SU-DHL-6 (cell line): ENCODE results near the gene KCNN2.

Experiments
- H2AFZ ChIP-seq: fragments of 200-600 bp; sonication (generic); 2 replicates; pipeline ENCODE4 v1.6.1; 2014; ENCODE audit warnings: low read depth, mild to moderate bottlenecking, moderate library complexity, mixed read lengths, antibody characterized with exemption, low read length; ENCODE audit not compliant: severe bottlenecking
- H3F3A ChIP-seq: fragments of 200-600 bp; shearing (Covaris generic); 2 replicates; pipeline ENCODE4 v1.6.0; 2016; ENCODE audit warnings: antibody characterized with exemption, mild to moderate bottlenecking; ENCODE audit not compliant: insufficient read depth
- H3K27ac ChIP-seq: fragments of 200-600 bp; sonication (generic); 2 replicates; pipeline ENCODE4 v1.5.1; 2016; ENCODE audit warnings: low read depth, mild to moderate bottlenecking, low read length, moderate library complexity, mixed read lengths
- H3K27me3 ChIP-seq: fragments of 200-600 bp; sonication (generic), shearing (Covaris generic); 2 replicates; pipeline ENCODE4 v1.6.0; 2014; ENCODE audit warnings: mild to moderate bottlenecking, low read length
- H3K36me3 ChIP-seq: fragments of 200-600 bp; sonication (generic); 2 replicates; pipeline ENCODE4 v1.6.1; 2014; ENCODE audit warnings: mild to moderate bottlenecking, low read length, mixed read lengths
- H3K4me2 ChIP-seq: fragments of 300-600, 200-600 bp; shearing (Covaris generic), sonication (generic); 2 replicates; pipeline ENCODE4 v1.6.0; 2014; ENCODE audit warnings: low read length, low read depth, mild to moderate bottlenecking; ENCODE audit not compliant: poor library complexity, severe bottlenecking
- H3K4me3 ChIP-seq: fragments of 200-600 bp; sonication (generic); 2 replicates; pipeline ENCODE4 v1.5.1; 2014; ENCODE audit warnings: antibody characterized with exemption, low read length, mild to moderate bottlenecking, mixed read lengths; ENCODE audit not compliant: insufficient read depth, poor library complexity, severe bottlenecking
- H3K79me2 ChIP-seq: fragments of 200-600 bp; sonication (generic); 2 replicates; pipeline ENCODE4 v1.6.1; 2014; ENCODE audit warnings: mild to moderate bottlenecking, low read length, moderate library complexity; ENCODE audit not compliant: insufficient read depth
- H3K9ac ChIP-seq: fragments of 200-600 bp; sonication (generic); 2 replicates; pipeline ENCODE4 v1.7.0; 2014; ENCODE audit warnings: mild to moderate bottlenecking, low read length
- H3K9me2 ChIP-seq: fragments of 200-600 bp; sonication (generic); replicated peaks from 2 replicates; pipeline ENCODE4 v1.6.1; 2014; ENCODE audit warnings: low read length; ENCODE audit not compliant: insufficient read depth
- H3K9me3 ChIP-seq: fragments of 200-600 bp; sonication (generic); 2 replicates; pipeline ENCODE4 v1.6.1; 2014; ENCODE audit warnings: low read length, mixed read lengths; ENCODE audit not compliant: insufficient read depth
- H4K20me1 ChIP-seq: fragments of 200-600 bp; sonication (generic); 2 replicates; pipeline ENCODE4 v1.6.1; 2014; ENCODE audit warnings: low read depth, mild to moderate bottlenecking, antibody characterized with exemption, low read length, moderate library complexity, mixed read lengths
- EZH2phosphoT487 ChIP-seq: fragments of 200-600 bp; sonication (generic), shearing (Covaris generic); conservative IDR thresholded peaks from 2 replicates; pipeline ENCODE4 v1.6.1; 2018; ENCODE audit warnings: mild to moderate bottlenecking, antibody characterized with exemption, low read length, moderate library complexity, mixed read lengths
- TF ChIP-seq, protein P1 (sequence below): fragments of 200-600 bp; sonication (generic); IDR thresholded peaks from one replicate; pipeline ENCODE4 v1.5.1; 2017; ENCODE audit warnings: antibody characterized with exemption, mild to moderate bottlenecking, low read length, moderate library complexity; ENCODE audit not compliant: insufficient read depth, poor library complexity, severe bottlenecking

KCNN2 gene

DNA sequence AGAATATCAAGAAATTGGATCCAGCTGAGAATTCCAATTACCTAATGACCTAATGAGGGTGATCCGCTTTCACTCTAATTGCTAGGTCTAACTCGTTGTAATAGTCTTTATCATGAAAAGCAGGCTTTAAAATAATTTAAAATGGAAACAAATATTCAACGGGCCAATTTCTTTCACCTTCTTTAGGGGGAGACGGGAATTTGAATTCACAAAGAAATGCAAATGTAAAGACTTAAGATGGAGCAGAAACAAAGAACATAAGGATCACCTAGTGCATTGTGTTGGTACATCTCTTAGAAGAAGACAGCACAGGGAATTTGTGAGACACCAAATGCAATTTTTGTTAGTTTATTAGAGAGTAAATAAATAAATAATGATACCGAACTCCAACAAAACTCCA is 1.5 kb upstream of the KCNN2 start:
- Histone ChIP-seq H3K9ac (no peak overlapping the region), H3K4me2 (no peak overlapping the region), H3K27me3 (no peaks in the 10 kb centered on the region), H3K4me3 (no peak overlapping the region), H4K20me1 (no peaks in the 10 kb centered on the region), H3K9me2 (no peaks in the 10 kb centered on the region), H3K27ac (no peak overlapping the region), H3K36me3 (no peaks in the 10 kb centered on the region), H2AFZ (no peak overlapping the region), H3K9me3 (no peaks in the 10 kb centered on the region), H3F3A (no peaks in the 10 kb centered on the region), H3K79me2 (no peaks in the 10 kb centered on the region)
- TF ChIP-seq EZH2phosphoT487 = no peak
- TF ChIP-seq, protein P1, sequence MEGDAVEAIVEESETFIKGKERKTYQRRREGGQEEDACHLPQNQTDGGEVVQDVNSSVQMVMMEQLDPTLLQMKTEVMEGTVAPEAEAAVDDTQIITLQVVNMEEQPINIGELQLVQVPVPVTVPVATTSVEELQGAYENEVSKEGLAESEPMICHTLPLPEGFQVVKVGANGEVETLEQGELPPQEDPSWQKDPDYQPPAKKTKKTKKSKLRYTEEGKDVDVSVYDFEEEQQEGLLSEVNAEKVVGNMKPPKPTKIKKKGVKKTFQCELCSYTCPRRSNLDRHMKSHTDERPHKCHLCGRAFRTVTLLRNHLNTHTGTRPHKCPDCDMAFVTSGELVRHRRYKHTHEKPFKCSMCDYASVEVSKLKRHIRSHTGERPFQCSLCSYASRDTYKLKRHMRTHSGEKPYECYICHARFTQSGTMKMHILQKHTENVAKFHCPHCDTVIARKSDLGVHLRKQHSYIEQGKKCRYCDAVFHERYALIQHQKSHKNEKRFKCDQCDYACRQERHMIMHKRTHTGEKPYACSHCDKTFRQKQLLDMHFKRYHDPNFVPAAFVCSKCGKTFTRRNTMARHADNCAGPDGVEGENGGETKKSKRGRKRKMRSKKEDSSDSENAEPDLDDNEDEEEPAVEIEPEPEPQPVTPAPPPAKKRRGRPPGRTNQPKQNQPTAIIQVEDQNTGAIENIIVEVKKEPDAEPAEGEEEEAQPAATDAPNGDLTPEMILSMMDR = no peak

DNA sequence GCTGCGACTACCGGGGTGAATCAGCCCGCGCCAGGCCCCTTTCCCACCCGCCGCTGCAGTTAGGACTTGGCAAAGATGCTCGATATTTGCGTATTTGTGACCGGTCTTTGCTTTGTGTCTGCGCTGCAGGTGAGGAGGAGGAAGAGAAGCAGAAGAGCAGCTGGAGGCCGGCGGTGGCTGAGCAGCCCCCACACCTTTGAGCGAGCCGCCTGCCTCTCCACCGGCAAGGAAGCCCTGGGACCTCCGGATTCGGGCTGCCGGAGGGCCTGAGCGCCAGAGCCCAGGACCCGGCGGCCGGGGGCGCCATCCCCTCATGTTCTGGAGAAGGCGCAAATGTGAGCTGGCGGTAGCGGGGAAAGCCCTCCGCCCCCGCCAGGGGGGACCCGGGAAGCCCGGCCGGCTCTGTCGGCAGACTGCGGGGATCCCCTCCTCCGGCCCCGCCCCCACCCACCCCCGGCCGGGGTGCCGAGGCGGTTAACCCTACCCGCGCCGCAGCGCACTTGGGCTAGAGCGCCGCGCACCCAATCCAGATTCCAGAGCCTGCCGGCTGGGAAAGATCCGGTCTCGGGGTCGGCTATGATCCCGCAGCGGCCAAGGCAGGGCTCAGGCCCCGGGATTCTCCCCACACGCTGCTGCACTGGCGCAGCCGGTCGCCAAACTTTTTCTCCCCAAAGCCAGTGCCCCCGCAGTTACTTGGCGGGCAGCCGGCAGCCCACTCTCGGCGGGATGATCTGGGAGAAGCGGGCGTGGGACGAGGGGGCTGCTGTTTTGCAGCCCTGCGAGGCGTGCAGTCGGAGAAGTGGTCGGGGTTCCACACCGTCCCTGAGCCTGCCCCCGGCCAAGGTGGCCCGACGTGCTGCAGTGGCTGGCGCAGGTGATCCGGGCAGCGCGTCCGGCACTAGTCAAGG is 800 bp upstream of the KCNN2 start:
- Histone ChIP-seq H3K36me3 (no peaks in the 10 kb centered on the region), H3K4me2 (no peak overlapping the region), H3K27ac (no peak overlapping the region), H3K4me3 (no peak overlapping the region), H4K20me1 (no peaks in the 10 kb centered on the region), H3K9me3 (no peaks in the 10 kb centered on the region), H3K9ac (no peak overlapping the region), H3F3A (no peaks in the 10 kb centered on the region), H3K79me2 (no peaks in the 10 kb centered on the region), H3K9me2 (no peaks in the 10 kb centered on the region), H3K27me3 (no peaks in the 10 kb centered on the region), H2AFZ (no peak overlapping the region)
- no peak for TF ChIP-seq EZH2phosphoT487
- TF ChIP-seq, protein P1 = no peak

- no peaks in the 10 kb centered on the region for H3K79me2 ChIP-seq
- H3K9me2 ChIP-seq = no peaks in the 10 kb centered on the region
- H3K4me3 ChIP-seq = no peak overlapping the region
- H3K36me3 ChIP-seq = no peaks in the 10 kb centered on the region
- H3K9ac ChIP-seq = no peak overlapping the region
- H3K9me3 ChIP-seq = no peaks in the 10 kb centered on the region
- H3K27me3 ChIP-seq = no peaks in the 10 kb centered on the region
- TF ChIP-seq, protein P1 = no peak
- no peak overlapping the region for H2AFZ ChIP-seq
- H3K27ac ChIP-seq = no peak overlapping the region
- H3K4me2 ChIP-seq = no peak overlapping the region
- no peaks in the 10 kb centered on the region for H3F3A ChIP-seq
- H4K20me1 ChIP-seq = no peaks in the 10 kb centered on the region
These were observed 517 bp downstream of the KCNN2 start for GRCh38 chr5:114362197-114362976.
